HG02610 (cell line): ENCODE measurements around the gene AHDC1.
"Not testable (repeated sequence)": the region's sequence is repeated elsewhere in the genome, so short reads cannot be mapped to it uniquely, and the experiment has no call there.

Experiments used
- ATAC-seq: cut with Tn5 transposase; IDR thresholded peaks from one replicate; pipeline ENCODE4 v1.9.1; 2021; ENCODE audit warnings: mild to moderate bottlenecking, moderate library complexity; ENCODE audit not compliant: unreplicated experiment

Gene AHDC1

GRCh38 chr1:27553823-27554222 is 50.1 kb downstream of the AHDC1 start:
- ATAC-seq: not testable (repeated sequence)

GRCh38 chr1:27552911-27553420 is 51.0 kb downstream of the AHDC1 start:
- no peak for ATAC-seq

- no peak for ATAC-seq
These were observed 52.0 kb downstream of the AHDC1 start for GRCh38 chr1:27551953-27552312.

DNA sequence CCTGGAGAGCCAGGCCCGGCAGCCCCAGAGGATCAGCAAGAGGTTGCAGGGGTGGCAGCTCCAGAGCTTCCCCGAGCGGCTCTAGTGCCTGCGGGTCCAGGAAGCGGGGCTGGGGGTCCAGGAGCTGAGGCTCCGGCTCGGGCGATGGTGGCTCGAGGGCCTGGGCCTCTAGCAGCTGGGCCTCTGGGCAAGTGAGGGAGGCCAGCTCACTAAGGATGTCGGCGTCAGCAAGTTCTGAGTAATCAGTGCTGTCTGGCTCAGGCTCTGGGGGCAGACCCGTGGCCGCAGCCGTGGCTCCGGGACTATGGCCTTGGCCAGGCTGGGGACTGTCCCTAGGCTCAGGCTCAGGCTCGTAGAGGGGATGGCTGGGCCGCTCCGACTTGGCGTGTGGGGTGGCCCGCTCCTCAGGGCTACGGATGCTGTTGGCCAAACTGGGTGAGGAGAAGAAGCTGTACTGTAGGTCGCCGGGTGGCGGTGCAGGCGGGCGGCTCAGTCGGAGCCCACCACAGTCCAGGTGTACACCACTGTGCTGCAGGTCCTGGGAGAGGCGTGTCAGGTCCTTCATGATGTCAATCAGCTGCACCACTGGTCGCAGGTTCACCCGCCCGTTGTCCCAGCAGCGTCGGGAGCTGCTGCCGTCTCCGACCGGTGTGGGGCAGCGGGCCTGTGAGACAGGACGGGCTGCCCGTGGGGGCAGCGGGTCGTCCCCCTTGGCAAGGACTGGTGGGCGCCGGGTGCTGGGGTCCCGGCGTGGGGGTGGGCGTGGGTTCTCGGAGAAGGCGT is 52.6 kb downstream of the AHDC1 start:
- ATAC-seq: no peak

GRCh38 chr1:27550510-27551169 is 53.3 kb downstream of the AHDC1 start:
- no peak for ATAC-seq

DNA sequence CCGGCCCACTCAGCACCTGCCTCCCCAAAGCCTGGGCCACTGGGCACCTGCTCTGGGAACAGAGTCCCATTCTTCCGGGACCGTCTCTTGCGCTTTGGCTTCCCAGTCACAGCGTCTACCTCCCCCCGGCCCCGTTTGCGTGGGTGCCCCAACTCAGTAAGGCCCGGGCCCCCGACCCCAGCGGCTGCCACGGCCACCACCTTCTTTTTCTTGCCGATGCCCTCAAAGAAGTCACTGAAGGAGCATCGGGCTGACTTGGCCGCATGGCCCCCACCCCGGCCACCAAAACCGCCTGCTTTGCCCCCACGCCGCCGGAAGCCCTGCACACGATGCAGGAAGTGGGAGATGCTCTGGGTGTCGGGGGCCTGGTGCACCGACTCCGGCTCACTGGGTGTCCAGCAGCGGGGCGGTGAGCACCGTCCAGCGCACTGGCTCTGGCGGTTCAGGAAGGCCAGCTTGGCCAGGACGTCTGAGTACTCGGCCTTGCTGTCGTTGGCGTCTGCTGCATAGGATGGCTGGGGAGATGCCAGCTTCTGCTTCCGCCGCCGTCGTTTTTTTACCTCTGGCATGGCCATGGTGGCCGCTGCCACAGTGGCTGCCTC is 54.0 kb downstream of the AHDC1 start:
- ATAC-seq: no peak

GRCh38 chr1:27548858-27549719 is 54.9 kb downstream of the AHDC1 start:
- ATAC-seq: no peak

DNA sequence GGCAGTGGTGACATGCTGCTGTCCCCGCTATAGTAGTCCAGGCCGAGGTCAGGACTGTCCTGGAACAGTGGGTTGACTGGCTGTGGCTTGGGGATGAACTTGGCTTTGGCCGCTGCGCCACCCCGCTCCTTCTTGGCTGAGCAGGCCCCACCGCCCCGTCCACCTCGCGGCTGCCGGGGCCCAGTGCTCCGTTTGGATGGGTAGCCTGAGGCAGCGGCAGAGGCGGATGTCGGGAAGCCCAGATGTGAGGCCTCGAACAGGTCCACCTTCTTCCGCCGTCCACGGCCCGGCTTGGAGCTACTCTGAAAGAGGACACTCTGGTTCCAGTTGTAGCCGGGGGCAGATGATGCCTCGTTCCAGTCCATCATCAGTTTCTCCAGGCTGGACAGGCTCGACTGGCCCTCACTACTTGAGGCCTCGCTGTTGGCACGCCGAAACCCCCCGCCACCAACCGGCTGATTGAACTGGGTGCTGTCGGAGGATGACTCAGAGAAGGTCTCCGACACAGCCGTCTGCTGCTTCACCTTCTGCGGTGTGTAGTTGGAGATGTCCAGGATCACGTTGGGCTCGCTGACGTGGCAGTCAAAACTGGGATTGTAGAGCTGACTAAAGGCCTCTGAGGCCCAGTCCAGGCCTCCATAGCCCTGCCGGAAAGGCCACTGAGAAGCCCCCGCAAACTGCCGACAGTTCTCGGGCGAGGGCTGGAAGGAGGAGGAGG is 55.6 kb downstream of the AHDC1 start:
- ATAC-seq: no peak

GRCh38 chr1:27547220-27548116 is 56.5 kb downstream of the AHDC1 start:
- ATAC-seq: no peak

GRCh38 chr1:27545876-27546275 is 58.1 kb downstream of the AHDC1 start:
- no peak for ATAC-seq

GRCh38 chr1:27545271-27545670 is 58.7 kb downstream of the AHDC1 start:
- ATAC-seq: no peak

DNA sequence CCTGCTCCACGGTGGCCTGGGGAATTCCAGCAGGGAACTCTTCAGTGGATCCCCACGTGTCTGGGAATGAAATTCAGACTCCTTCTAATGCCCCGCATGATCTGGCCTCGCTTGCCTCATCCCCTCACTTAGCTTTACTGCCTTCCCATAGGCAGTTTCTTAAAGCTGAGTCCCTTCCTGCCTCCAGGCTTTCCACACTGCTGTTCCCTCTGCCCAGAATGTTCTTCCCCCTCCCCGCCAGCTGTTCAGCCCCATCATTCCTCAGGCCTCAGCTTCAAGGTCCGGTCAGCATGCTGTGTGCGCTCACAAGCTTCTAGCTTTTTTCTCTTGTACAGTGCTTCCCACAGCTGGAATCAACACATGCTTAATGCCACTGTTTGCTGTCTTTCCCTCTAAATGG is 59.1 kb downstream of the AHDC1 start:
- ATAC-seq: no peak

DNA sequence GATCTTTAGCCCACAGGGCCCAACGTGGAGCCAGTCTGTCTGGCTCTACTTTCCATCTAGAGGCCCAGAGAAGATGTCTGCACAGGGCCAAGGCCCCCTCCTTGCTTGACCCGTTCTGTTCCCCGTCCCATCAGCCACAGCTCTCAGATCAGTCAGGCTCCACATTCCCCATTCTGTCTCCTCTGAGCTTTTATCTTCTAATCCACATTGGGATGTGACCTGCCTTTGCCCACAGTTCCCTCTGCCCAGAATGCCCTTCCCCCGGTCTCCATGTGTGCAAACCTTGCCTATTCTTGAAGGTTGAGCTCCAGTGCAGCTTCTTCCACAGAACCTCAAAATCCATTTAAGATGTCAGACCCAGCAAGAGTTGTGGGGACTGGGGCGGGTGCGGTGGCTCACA is 60.7 kb downstream of the AHDC1 start:
- no peak for ATAC-seq

GRCh38 chr1:27542463-27543273 is 61.3 kb downstream of the AHDC1 start:
- no peak for ATAC-seq

DNA sequence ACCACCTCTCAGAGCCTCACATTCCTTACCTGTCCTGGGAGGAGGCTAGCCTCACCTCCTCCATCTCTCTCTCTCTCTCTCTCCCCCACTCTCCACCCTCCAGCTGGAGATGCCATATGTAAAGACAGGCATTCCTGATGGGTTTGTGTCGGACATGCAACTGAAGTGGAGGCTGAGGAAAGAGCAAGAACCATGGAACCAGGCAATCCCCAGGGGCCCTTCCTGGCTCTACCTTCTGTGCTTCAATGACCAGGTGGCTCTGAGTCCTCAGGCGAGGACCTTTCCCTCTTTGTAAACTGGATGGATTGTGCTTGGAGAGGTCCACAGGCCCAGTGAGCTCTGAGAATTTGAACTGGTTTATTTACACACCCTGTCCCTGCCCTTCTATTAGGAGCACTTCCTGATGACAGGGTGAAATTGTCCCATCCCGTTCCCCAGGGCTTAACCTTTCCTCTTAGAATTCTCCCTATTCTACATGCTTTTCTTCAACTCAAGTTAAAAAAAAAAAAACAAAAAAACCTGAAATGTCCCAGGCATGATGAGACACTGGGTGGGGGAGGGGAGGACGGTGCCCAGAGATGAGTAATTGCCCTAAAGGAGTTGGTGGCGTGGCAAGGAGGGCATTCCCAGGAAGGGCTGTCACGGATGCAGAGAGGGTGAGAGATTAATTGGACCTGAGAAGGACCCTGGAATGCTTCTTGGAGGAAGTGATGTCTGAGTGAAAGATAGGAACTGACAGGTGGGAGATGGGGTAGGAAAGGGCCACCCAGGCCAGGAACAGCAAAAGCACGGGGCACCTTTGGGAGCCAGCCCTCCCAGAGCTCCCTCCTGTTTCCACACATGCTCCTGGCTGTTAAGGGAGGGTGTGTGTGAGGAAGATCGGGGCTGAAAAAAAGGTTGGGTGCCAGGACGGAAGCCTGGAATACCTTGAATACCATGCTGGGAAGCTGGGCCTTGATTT is 63.8 kb downstream of the AHDC1 start:
- no peak for ATAC-seq

- no peak for ATAC-seq
These were observed 65.2 kb downstream of the AHDC1 start for GRCh38 chr1:27538793-27539192.

DNA sequence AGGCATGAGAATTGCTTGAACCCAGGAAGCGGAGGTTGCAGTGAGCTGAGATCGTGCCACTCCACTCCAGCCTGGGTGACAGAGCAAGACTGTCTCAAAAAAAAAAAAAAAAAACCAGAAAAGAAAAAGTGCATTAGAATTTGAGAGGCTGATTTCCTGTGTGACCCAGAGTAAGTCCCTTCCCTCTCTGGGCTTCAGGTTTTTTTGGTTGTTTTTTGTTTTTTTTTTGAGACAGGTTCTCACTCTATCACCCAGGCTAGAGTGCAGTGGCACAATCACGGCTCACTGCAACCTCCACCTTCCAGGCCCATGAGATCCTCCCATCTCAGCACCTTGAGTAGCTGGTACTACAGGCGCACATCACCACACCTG is 65.7 kb downstream of the AHDC1 start:
- ATAC-seq: not testable (repeated sequence)
